B cell (primary cell): ENCODE measurements around the gene EML6.

Experiments used
- EZH2 ChIP-seq: IDR thresholded peaks from 2 replicates; pipeline ENCODE4 v1.6.1; 2012; ENCODE audit warnings: borderline replicate concordance, low read depth, mild to moderate bottlenecking, moderate library complexity, low read length; ENCODE audit not compliant: insufficient read depth, poor library complexity, severe bottlenecking
- TF ChIP-seq, protein P1 (sequence below): fragments of 200-600 bp; IDR thresholded peaks from one replicate; pipeline ENCODE4 v1.8.0; 2022; ENCODE audit warnings: antibody characterized with exemption, mild to moderate bottlenecking

DNA sequence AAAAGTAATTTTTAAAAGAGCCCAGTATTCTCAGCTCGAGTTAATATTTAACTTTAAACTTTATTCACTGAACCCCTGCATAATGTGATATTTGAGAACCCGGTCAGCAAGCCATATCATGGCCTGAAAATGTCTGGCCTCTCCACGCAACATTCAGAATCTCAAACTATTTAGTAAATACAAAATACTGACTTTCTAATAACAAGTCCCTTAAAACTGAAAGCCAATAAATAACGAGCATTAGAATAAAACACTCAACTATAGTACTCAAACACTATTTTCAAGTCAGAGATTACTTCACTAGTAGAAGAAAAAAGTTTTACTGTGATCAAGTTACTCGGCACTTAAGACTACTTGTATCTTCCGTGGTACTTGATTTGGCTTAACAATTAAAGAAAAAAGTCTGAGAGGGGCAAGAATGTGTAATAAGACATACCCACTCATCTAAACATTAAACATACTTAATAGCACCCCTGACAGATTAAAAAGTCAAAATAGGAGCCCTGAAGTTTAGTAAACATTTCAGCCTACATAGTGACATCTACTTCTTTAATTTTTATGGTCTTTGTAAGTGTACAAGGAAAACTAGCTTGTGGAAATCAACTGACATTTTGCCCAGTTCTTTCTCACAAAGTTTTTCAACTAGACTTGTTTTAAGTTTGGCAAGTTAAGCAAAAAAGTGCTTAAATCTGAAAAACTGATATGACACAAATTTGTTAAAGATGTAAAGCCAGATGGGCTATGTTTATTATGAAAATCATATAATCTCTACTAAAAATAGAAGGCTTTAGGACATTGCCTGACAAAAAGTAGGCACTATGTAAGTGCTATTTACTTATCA is 288.6 kb downstream of the EML6 start:
- TF ChIP-seq, protein P1, sequence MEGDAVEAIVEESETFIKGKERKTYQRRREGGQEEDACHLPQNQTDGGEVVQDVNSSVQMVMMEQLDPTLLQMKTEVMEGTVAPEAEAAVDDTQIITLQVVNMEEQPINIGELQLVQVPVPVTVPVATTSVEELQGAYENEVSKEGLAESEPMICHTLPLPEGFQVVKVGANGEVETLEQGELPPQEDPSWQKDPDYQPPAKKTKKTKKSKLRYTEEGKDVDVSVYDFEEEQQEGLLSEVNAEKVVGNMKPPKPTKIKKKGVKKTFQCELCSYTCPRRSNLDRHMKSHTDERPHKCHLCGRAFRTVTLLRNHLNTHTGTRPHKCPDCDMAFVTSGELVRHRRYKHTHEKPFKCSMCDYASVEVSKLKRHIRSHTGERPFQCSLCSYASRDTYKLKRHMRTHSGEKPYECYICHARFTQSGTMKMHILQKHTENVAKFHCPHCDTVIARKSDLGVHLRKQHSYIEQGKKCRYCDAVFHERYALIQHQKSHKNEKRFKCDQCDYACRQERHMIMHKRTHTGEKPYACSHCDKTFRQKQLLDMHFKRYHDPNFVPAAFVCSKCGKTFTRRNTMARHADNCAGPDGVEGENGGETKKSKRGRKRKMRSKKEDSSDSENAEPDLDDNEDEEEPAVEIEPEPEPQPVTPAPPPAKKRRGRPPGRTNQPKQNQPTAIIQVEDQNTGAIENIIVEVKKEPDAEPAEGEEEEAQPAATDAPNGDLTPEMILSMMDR: no peak
- no peak for TF ChIP-seq EZH2
